ENCODE results near the gene TROAP.
A peak's percentile ranks its signal among the peaks of the same experiment; 100 is the strongest.
"Not testable (repeated sequence)": the region's sequence is repeated elsewhere in the genome, so short reads cannot be mapped to it uniquely, and the experiment has no call there.

TROAP gene, protein sequence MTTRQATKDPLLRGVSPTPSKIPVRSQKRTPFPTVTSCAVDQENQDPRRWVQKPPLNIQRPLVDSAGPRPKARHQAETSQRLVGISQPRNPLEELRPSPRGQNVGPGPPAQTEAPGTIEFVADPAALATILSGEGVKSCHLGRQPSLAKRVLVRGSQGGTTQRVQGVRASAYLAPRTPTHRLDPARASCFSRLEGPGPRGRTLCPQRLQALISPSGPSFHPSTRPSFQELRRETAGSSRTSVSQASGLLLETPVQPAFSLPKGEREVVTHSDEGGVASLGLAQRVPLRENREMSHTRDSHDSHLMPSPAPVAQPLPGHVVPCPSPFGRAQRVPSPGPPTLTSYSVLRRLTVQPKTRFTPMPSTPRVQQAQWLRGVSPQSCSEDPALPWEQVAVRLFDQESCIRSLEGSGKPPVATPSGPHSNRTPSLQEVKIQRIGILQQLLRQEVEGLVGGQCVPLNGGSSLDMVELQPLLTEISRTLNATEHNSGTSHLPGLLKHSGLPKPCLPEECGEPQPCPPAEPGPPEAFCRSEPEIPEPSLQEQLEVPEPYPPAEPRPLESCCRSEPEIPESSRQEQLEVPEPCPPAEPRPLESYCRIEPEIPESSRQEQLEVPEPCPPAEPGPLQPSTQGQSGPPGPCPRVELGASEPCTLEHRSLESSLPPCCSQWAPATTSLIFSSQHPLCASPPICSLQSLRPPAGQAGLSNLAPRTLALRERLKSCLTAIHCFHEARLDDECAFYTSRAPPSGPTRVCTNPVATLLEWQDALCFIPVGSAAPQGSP

DNA sequence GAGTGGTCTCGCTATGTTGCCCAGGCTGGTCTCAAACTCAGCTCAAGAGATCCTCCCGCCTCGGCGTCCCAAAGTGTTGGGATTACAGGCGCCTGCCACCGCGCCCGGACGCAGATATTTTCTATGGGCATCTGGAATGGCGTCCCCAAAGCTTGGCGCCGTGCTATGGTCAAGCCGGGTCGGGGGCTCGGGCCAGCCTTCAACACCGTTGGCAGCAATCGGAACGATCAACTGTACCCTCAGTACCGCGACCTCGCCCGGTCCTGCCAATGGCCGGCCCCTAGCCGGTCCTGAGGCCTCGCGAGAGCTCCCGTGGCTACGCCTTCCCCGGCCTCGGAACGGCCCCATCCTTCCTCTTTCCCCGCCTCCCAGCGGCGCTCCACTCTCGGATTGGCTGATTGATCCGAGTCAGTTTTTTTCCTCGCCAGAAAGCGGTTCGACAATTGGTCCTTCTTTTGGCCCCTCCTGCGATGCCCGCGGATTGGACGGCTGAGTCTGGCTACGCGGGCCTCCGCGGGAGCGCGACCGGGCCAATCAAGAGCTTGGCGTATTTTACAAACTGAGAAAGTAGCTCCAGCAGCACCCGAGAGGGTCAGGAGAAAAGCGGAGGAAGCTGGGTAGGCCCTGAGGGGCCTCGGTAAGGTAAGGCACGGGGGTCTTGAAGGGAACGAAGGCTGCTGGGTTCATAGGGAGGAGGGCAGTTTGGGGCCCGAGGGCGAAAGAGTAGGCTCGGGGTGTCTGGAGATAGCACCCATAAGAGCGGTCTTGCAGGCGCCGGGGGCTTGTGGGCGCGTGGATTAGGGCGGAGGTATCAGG is at the start of gene TROAP:
Gene TROAP (plus strand): TSS at position 548 of the 816 bp plus-strand sequence. CDS start 354 bp downstream, outside the sequence.
- DNase-seq, result peak; percentile 98 to 99

DNA sequence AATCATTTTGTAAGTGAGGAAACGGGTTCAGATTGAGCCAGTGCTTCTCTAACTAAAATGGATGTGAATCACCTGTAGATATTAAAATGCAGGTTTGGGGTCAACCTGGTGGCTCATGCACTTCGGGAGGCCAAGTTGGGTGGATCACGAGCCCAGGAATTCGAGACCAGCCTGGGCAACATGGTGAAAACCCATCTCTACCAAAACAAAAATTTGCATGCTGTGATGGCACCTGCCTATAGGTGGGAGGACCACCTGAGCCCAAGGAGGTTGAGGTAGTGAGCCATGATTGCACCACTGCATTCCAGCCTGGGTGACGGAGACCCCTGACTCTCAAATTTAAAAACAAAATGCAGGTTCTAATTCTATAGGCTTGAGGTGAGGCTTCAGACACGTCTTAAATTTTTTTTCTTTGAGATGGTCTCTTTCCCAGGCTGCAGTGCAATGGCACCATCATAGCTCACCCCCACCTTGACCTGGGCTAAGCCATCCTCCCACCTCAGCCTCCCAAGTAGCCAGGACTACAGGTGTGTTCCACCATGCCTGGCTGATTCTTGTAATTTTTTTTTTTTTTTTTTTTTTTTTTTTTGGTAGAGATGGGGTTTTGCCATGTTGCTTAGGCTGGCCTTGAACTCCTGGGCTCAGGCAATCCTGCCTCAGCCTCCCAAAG is 49.2 kb upstream of the TROAP start:
- no peak for DNase-seq

DNA sequence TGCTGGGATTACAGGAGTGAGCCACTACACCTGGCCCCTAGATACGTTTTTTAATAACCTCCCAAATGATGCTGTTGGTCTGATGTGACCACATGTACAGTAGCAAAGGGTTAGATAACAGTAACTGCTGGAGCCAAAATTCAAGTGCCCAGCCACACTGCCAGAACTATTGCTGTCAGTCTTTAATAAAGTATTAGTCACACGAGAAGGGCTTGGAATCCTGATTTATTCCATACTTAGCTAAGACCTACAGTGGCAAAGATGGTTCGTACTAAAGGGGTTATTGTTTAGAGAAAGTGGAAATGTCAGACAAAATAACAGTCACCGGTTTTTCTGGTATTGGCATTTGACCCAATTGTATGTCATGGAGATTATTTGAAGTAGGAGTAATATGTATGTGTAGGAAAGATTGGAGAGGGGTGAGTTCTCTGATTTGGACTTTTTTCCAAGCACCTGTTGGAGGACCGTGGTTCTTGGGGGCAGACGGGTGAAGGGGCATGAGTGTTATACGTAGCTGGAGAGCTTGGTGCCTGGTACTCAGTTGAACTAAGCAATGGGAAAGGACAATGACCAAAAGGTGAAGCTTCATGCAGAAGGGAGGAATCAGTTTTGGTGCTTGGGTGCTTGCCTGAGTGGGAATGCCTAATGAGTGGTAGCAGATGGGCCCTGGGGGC is 48.5 kb upstream of the TROAP start:
- DNase-seq, result no peak

DNA sequence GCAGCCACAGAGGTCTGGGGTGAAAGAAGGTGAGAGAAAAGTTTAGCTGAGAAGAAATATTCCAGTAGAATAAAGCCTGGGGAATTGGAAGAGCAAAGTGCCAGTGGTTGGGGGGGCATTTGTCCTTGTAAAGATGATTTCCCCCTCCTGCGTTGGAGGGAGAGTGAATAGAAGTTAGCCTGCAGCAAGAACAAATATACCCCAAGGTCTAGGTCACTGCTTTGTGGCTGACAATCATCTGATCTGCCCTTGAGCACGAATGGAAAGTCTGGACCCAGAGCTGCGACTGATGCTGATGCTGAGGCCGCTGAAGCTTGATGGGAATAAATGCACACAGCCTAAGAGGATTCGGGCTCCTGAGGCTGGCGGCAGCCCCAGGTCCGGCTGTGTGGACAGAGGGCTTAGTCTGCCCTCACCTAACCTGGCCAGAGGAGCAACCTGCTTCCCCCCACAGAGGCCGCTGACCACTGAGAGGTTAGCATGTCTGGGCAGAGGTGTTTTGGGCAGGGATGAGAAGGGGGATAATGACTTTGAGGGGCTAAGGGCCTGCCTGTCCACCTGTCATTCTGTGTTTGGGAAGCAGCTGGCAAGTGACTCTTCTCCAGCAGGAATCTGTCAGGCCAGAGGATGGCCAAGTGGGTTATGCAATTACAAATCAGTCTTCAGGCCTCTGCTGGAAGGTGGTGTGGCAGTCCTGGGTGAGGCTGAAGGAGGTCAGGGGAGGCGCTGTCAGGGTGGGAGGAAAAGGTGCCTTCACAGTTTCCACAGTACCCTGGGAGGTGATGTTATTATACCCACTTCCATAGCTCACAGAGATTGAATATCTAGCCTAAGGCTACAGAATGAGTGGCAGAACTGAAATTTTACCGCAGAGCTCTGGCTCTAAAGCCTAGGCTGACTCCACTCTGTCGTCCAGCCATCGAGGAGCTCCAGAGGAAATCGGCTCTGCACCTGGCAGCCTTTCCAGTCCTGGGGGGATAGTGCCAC is 46.5 kb upstream of the TROAP start:
- no peak for DNase-seq

DNA sequence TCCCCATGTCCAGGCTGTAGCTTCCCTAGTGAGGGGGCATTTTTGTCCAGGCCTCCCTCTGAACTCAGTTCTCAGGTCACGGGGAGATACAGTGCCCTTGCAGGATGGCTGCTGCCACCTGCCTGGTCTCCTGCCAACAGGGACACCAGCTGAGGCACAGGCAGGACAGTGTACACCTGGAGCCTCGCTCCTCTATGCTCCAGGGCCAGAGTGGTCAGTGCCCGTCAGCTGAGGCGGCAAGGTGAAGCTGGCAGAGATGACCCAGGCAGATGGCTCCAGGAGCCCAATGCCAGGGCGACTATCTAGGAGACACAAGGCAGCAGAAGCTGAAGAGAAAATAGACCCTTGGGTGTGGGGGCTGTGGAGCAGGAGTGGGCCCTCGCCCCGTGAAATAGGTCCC is 45.6 kb upstream of the TROAP start:
- no peak for DNase-seq

DNA sequence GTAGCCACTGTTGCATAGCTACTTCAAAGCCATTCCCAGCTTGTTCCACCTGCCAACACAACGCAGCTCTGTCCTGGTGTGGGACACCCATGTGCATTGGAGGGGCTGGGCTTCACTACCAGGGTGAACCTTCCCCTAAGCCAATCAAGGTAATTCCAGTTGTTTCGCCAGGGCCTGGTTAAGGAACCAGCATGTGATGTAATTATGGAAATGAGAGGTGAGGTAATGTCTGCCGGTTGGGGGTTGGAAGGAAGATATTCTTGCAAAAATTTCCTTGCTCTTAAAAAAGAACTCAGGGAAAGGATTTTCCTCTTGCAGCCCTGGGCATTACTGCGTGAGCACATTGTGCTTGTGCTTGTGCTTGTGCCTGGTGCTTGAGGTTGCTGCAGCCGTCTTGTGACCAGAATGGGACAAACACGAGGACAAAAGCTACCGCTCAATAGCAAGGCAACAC is 43.3 kb upstream of the TROAP start:
- no peak for DNase-seq

DNA sequence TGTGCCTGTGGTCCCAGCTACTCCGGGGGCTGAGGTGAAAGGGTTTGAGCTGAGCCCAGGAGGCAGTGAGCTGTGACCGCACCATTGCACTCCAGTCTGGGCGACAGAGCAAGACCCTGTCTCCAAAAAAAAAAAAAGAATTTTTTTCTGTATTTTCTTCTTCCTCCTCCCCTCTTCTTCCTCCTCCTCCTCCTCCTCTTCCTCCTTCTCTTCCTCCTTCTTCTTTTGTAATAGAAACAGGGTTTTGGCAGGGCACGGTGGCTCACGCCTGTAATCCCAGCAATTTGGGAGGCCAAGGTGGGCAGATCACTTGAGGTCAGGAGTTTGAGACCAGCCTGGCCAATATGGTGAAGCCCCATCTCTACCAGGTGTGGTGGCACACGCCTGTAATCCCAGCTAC is 42.5 kb upstream of the TROAP start:
- DNase-seq, result not testable (repeated sequence)

DNA sequence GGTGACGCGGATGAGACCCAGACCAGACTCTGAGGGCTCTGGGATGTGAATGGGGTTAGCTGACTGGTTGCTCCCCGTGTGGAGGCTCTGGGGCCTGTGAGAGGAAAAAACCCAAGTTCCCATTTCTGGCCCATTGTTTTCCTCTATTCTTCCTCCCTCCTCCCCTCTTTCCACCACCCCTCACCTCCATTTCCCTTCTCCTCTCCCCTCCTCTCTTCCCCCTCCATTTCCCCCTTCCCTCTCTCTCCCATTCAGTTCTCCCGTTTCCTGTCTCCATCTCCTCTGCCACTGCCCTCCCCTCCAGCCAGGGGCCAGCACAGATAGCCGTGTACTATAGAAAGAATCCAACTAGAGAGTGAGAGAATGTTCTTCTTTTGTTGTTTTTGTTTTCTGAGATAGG is 40.8 kb upstream of the TROAP start:
- DNase-seq, result no peak

DNA sequence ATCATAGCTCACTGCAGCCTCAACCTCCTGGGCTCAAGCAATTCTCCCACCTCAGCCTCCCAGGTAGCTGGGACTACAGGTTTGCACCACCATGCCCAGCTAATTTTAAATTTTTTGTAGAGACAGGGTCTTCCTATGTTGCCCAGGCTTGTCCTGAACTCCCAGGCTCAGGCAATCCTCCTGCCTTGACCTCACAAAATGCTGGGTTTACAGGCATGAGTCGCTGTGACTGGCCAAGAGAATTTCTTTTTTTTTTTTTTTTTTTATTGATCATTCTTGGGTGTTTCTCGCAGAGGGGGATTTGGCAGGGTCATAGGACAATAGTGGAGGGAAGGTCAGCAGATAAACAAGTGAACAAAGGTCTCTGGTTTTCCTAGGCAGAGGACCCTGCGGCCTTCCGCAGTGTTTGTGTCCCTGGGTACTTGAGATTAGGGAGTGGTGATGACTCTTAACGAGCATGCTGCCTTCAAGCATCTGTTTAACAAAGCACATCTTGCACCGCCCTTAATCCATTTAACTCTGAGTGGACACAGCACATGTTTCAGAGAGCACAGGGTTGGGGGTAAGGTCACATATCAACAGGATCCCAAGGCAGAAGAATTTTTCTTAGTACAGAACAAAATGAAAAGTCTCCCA is 40.2 kb upstream of the TROAP start:
- DNase-seq, result not testable (repeated sequence)

DNA sequence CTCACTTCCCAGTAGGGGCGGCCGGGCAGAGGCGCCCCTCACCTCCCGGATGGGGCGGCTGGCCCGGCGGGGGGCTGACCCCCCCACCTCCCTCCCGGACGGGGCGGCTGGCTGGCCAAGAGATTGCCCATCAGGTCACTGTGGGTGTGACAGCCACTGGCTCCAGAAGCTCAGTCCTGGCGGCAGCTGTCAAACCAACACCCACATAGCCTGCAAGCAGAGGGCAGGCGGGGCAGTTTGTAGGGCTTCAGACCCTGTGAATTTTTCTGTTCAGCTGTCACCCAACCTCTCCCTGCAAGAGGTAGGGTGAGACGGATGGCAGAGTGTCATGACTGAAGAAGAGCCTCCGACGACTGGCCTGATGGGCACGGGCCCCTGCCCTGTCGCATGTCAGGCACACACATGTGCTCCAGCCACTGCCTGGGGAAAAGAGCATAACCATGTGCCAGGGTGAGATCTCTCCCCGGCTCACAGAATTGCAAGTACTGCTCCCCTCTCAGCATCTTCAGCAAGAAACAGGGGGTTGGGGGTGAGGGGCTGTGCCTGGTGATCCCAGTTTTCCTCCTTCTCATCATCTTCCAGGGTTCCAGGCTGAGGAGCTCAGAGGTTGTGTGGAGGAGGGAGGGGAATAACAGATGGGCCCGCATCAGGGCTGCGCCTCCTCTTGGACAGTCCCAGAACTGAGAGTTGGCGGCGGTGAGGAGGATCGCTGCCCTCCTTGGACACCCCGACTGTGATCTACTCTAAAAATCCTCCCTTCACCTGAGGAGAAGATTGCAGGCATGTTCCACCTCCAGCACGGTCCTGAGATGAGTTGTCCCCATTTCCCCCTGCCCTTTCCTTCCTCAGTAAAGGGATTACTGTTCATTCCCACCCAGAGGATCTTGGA is 39.3 kb upstream of the TROAP start:
- no peak for DNase-seq

DNA sequence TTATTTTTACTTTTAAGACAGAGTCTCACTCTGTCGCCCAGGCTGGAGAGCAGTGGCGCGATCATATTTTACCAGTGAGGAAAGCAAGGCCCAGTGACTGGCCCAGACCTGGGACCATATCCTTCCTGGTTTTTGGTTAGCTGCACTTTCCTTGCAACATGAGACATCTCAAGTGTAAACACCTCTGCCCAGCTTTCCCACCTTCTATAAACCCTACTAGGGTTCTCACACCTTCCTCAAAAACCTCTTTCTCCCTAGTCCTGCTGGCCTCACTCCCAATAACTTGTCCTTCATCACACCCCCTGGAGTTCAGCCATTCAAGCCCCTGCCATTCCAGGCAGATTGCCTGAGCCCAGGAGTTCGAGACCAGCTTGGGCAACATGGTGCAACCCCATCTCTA is 38.4 kb upstream of the TROAP start:
- DNase-seq, result no peak

DNA sequence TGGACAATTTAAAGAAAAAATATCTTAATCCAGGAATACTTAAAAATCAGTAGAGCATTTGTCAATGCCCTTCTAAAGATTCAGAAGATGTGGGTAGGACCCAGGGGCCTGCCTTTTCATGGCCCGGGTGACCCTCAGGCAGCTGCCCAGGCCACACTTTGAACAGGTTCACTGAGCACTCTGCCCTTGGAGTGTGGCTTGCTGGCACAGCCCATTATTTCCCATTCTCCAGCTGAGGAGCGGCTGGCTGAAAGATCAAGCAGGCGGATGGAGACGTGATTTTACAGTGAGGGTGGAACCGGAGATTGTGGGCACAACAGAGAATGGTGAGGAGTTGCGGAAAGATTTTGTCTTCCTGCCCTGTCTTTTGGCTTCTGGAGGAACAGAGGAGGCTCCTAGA is 35.2 kb upstream of the TROAP start:
- no peak for DNase-seq

DNA sequence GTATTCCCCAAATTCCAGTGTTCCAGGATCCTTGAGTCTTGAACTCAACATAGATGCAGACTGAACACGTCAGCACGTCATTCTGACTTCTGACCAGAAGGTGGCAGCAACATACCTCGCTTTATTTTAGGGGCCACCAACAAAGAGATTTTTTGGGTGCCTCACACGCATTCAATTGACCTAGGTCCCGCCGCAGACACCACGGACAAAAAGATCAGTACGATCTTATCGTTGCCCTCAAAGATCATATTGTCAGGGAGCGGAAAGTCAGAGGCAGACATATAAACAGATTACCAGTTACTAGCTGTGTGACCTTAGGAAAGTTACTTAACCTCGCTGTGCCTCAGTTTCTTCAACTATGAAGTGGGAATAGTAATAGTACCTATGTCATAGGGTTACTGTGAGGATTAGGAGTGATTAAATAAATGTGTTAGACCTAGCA is 34.6 kb upstream of the TROAP start:
- DNase-seq, result peak; percentile 30 to 57

DNA sequence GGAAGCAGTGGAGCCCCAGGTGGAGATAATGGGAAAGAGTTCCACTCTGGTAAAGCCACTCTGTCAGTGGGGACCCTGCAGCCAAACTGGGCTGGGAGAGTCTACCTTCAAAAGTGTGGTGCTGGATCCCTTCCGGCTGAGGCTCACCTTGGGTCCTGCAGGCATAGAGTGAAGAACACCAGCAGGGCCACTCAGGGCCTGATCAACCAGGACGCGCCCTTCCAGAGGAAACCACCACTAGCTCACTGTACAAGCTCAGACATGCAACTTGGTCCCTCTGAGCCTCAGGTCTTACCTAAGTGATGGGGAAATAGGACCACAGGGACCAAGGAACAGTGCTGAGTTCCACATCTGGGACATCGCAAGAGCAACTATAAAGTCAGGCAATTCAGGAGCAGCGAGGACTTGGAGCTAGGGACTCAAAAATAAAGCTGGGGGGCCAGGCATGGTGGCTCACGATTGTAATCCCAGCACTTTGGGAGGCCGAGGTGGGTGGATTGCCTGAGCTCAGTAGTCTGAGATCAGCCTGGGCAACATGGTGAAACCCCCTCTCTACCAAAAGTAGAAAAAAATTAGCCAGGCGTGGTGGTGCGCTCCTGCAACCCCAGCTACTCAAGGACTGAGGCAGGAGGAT is 34.0 kb upstream of the TROAP start:
- no peak for DNase-seq

DNA sequence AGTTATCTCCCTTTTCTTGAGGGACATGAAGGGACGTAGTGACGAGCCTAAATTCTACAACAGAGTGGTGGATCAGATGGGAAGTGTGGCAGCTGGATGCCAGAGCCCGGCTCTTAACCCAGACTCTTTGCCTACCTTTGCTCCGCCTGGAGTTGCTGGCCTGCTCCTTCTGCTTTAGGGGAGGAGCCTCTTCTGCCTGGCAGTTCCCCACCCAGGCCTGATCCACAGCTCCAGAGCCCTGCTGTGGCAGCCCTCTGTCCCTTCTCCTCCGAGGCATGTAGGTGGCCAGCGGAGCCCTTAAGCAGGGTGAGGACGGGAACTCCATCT is 30.4 kb upstream of the TROAP start:
- DNase-seq, result no peak

DNA sequence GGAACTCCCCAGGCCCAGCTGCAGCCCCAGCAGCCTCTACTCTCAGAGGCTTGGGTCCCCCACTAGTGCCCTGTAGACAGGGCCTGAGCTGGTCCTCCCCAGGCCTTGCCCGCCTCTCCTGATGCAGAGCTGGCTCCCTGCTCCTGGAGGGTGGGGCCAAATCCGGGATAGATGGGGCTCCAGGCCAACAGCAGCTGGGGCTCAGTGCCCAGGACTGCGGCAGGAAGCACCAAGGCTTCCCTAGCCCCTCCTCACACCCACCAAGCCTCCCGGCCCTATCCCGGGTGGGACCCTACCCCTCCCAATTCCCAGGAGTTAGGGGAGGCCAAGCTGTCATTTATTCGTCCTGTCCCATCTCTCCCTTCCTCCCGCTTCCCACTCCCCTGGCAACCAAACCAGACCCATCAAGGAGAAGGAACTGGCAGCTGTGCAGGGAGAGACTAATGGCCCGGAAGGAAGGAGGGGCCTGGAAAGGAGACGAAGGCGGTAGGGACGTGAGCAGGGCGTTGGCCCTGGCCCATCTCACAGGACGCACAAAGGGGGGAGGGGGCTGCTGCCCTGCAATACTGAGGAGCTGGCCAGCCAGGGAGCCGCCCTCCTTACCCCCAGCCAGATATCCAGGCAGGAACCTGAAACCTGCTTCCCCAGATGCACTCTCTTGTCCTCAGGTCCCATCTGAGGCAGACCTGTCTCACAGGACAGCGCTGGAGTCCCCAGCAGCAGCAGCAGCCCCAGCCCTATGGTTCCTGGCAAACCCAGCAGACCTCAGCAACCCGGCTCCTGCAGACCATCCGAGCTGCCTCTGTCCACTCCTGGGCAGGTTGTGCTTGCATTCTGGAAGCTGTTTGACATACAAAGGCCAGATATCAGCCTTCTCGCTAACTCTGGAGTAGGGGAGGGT is 29.7 kb upstream of the TROAP start:
- DNase-seq, result no peak

DNA sequence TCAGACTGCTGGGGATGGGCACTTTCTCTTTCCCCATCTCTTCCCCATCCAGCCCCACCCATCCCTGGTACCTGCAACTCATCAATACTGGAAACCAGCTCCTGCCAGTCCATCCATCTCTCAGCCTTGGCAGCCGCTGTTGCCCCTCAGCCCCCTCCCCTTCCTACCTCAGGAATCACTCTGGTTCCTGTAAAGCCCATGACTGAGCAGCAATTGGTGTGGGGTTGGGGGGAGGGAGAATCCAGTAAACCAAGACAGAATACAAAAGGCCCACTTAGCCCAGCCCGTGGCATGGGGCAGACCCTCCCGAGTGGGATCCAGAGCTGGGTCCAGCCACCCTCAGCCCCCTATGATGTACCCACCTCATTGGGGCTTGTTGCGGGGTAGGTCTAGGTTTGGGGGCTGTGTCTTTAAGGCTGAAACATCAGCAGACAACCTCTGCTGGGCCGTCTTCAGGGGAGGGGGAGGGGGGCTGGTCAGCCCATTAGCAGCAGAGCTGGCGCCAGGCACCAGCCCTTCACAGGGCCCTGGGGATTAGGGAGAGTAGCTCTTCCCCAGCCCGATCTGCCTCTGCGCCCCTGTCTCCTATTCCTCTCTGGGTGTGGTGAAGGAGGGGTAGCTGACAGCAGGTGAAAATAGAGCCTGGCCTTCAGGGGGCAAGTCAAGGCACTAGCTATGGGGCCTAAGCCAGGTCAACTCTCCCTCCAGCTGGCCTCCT is 28.8 kb upstream of the TROAP start:
- no peak for DNase-seq
